Measurements from ENCODE around the gene TERC. TPM values are rescaled to one million over a fixed set of nuclear protein-coding genes. Genes with fewer than 3 reads are reported as not detected.

Gene TERC
- total RNA-seq, 1 donor from 2014 or later, result 346 TPM

DNA sequence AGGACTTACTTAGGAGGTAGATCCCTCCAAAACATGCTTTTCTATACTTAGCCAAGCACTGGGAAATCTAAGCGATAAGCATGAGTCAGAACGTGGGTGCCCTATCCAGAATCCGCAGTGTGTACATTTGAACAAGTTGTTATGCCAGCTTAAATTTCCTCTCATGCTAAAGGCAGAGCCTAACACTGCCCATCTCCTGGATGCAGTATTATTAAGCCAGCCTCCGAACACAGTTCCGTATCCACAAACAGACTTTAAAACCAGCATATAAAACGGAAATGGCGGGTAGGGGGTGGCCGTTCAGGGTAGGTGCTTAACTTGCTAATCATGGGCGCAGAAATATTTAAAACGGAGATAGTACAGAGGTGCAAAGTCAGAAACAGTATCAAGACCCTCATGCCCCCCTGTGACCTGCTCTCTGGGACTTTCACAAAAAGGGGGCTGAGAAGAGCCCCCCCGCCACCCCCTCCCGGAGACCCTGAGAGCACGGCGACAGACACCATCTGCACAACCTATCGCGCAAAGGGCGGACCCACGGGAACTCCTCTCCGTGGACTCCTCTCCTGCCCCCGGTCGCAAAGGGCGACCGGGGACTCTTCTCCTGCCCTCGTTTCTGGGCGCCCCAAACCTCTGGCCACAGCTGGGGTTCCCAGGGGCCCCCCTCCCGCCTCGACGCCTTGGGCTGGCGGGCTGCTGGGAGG lies 46.9 kb upstream of the TERC start:
- TF ChIP-seq CTCF (IDR thresholded peaks at IDR 0.05; ENCODE audit: insufficient read depth, low read length, severe bottlenecking), result no peak
- peak; percentile 78 for DNase-seq (ENCODE audit: low read depth)
- FAIRE-seq, result no peak
- Histone ChIP-seq H3K36me3 (ENCODE audit: control insufficient read depth, insufficient read depth, low read length) (no peaks in the 10 kb centered on the region), H3K27me3 (ENCODE audit: control insufficient read depth, insufficient read depth, low read length) (no peaks in the 10 kb centered on the region), H3K4me3 (ENCODE audit: low read depth, low read length) (peak overlapping the region; percentile 46)

DNA sequence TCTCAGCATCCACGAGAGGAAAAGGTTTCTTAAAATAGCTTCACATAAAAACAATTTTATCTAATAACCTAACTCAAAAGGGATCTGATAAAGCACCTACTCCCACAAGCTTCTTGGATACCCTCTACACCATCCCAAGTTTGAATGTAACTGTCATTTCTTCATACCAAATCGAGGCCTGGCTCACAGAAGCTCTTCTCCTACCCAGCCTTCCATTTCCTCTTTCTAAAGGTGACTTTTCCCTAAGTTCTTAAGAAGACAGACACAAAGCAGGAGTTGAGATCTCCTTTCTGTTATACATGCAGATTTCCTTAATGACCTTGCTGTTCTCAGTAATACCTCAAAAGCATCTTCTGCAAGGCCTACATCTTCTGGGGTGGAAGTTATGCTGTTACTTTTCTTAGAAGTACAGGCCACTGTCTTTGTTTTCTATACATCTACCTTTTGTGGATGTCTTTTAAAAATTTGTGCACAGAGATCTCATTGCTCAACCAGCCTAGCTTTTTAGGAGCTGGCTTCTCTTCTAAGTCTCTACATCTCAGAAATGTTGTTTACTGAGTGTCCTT lies 44.5 kb upstream of the TERC start:
- no peak for FAIRE-seq
- Histone ChIP-seq H3K27me3 (ENCODE audit: control insufficient read depth, insufficient read depth, low read length) (no peaks in the 10 kb centered on the region), H3K36me3 (ENCODE audit: control insufficient read depth, insufficient read depth, low read length) (no peaks in the 10 kb centered on the region), H3K4me3 (ENCODE audit: low read depth, low read length) (no peak overlapping the region)
- no peak for TF ChIP-seq CTCF (IDR thresholded peaks at IDR 0.05; ENCODE audit: insufficient read depth, low read length, severe bottlenecking)
- DNase-seq (ENCODE audit: low read depth), result no peak

DNA sequence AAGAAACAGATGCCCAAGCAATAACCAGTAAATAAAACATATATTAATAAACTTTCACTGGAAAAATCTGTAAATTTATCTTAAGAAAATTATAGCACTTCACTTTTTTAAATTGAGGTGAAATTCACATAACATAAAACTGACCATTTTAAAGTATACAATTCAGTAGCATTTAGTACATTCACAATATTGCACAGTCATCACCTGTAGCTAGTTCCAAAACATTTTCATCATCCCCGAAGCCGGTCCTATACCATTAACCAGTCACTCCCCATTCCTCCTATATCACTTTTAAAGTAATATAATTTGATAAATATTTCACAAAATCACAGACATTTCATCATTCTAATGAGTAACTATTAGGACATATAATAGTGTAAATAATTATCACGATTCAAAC lies 39.8 kb upstream of the TERC start:
- no peak for TF ChIP-seq CTCF (IDR thresholded peaks at IDR 0.05; ENCODE audit: insufficient read depth, low read length, severe bottlenecking)
- H3K36me3 ChIP-seq (ENCODE audit: control insufficient read depth, insufficient read depth, low read length), result no peaks in the 10 kb centered on the region
- no peak overlapping the region for H3K4me3 ChIP-seq (ENCODE audit: low read depth, low read length)
- DNase-seq (ENCODE audit: low read depth), result no peak
- no peaks in the 10 kb centered on the region for H3K27me3 ChIP-seq (ENCODE audit: control insufficient read depth, insufficient read depth, low read length)
- FAIRE-seq, result no peak

- no peak for FAIRE-seq
Observed at GRCh38 chr3:169792359-169792758, 27.5 kb upstream of the TERC start.

DNA sequence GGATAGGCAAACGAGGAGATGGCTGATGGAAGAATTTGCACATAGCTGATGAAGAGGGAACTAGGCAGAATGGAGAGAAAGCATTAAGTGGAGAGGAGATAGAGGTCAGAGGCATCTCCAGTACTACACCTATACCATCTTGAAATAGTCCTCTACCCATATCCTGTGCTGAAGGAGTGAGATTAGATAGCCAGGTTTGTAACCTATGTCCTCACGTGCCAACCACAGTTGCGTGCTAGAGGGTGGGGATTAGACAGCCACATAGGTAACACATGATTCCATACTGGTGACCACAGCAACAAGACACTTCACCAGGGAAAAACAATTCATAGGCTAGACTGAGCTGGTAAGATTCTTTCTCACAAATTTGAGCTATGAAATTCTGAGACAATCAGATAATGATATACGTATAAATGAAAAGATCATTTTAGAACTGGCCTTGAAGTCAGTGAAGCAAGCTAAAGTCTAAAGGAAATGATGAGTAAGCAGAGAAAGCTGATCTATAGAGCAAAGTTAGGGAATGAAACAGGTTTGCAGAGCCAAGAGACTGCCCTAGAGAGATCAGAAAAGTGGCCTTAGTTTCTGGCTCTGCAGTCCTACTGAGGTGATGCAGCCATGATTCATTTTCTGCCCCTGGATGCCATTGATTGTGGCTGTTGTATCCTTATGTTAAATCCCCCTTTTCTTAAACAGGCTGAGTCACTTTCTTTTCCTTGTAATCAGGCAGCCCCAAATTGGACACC lies 26.0 kb upstream of the TERC start:
- TF ChIP-seq CTCF (IDR thresholded peaks at IDR 0.05; ENCODE audit: insufficient read depth, low read length, severe bottlenecking), result no peak

More at GRCh38 chr3:169792359-169792758, 27.5 kb upstream of the TERC start:
- no peak for TF ChIP-seq CTCF (IDR thresholded peaks at IDR 0.05; ENCODE audit: insufficient read depth, low read length, severe bottlenecking)
- H3K27me3 ChIP-seq (ENCODE audit: control insufficient read depth, insufficient read depth, low read length), result no peaks in the 10 kb centered on the region
- no peaks in the 10 kb centered on the region for H3K36me3 ChIP-seq (ENCODE audit: control insufficient read depth, insufficient read depth, low read length)
- no peak overlapping the region for H3K4me3 ChIP-seq (ENCODE audit: low read depth, low read length)
- no peak for DNase-seq (ENCODE audit: low read depth)

More for the DNA sequence above, 26.0 kb upstream of the TERC start:
- FAIRE-seq (no peak), DNase-seq (ENCODE audit: low read depth) (peak; percentile 55)
- H3K36me3 ChIP-seq (ENCODE audit: control insufficient read depth, insufficient read depth, low read length), result peaks cover 2% of the 10 kb centered on the region
- no peaks in the 10 kb centered on the region for H3K27me3 ChIP-seq (ENCODE audit: control insufficient read depth, insufficient read depth, low read length)
- H3K4me3 ChIP-seq (ENCODE audit: low read depth, low read length), result no peak overlapping the region

Data from bronchial epithelial cell (primary cell).